ENCODE results near the gene ULK4.

The ULK4 gene

GRCh38 chr3:41297750-41298149 is 664.2 kb downstream of the ULK4 start:
- in situ Hi-C loops (cut with HindIII; ENCODE audit: low pct_ligation_motif_present, low sequenced_read_pairs): no loop called here
- no peaks in the 10 kb centered on the region for H3K36me3 ChIP-seq (replicated peaks)
- TF ChIP-seq CTCF (IDR thresholded peaks at IDR 0.05; ENCODE audit: low read depth, low read length, missing control alignments): no peak

GRCh38 chr3:41296556-41296955 is 665.3 kb downstream of the ULK4 start:
- in situ Hi-C loops (cut with HindIII; ENCODE audit: low pct_ligation_motif_present, low sequenced_read_pairs): no loop called here
- DNase-seq: no peak
- TF ChIP-seq CTCF (IDR thresholded peaks at IDR 0.05; ENCODE audit: low read depth, low read length, missing control alignments): no peak
- H3K27me3 ChIP-seq (replicated peaks): no peaks in the 10 kb centered on the region
- H3K27ac ChIP-seq: no peak overlapping the region
- no peaks in the 10 kb centered on the region for H3K36me3 ChIP-seq (replicated peaks)
- H3K4me3 ChIP-seq (ENCODE audit: low read depth, low read length): no peak overlapping the region

More at GRCh38 chr3:41297750-41298149, 664.2 kb downstream of the ULK4 start:
- Histone ChIP-seq H3K4me3 (ENCODE audit: low read depth, low read length) (no peak overlapping the region), H3K27ac (no peak overlapping the region), H3K27me3 (replicated peaks) (no peaks in the 10 kb centered on the region)
- no peak for DNase-seq

GRCh38 chr3:41295740-41296139 is 666.2 kb downstream of the ULK4 start:
- H3K27me3 ChIP-seq (replicated peaks): no peaks in the 10 kb centered on the region
- DNase-seq: no peak
- in situ Hi-C loops (cut with HindIII; ENCODE audit: low pct_ligation_motif_present, low sequenced_read_pairs): no loop called here
- H3K36me3 ChIP-seq (replicated peaks): no peaks in the 10 kb centered on the region
- no peak overlapping the region for H3K4me3 ChIP-seq (ENCODE audit: low read depth, low read length)
- no peak for TF ChIP-seq CTCF (IDR thresholded peaks at IDR 0.05; ENCODE audit: low read depth, low read length, missing control alignments)
- H3K27ac ChIP-seq: no peak overlapping the region

GRCh38 chr3:41293169-41293681 is 668.7 kb downstream of the ULK4 start:
- in situ Hi-C loops (cut with HindIII; ENCODE audit: low pct_ligation_motif_present, low sequenced_read_pairs): no loop called here
- no peak for DNase-seq
- H3K4me3 ChIP-seq (ENCODE audit: low read depth, low read length): no peak overlapping the region
- no peaks in the 10 kb centered on the region for H3K27me3 ChIP-seq (replicated peaks)
- no peak for TF ChIP-seq CTCF (IDR thresholded peaks at IDR 0.05; ENCODE audit: low read depth, low read length, missing control alignments)
- H3K36me3 ChIP-seq (replicated peaks): no peaks in the 10 kb centered on the region
- no peak overlapping the region for H3K27ac ChIP-seq

- in situ Hi-C loops (cut with HindIII; ENCODE audit: low pct_ligation_motif_present, low sequenced_read_pairs): no loop called here
- Histone ChIP-seq H3K27me3 (replicated peaks) (no peaks in the 10 kb centered on the region), H3K27ac (no peak overlapping the region), H3K36me3 (replicated peaks) (no peaks in the 10 kb centered on the region), H3K4me3 (ENCODE audit: low read depth, low read length) (no peak overlapping the region)
- TF ChIP-seq CTCF (IDR thresholded peaks at IDR 0.05; ENCODE audit: low read depth, low read length, missing control alignments): no peak
- no peak for DNase-seq
These were observed 671.2 kb downstream of the ULK4 start for GRCh38 chr3:41290736-41291135.

GRCh38 chr3:41290306-41290705 is 671.6 kb downstream of the ULK4 start:
- Histone ChIP-seq H3K27ac (no peak overlapping the region), H3K27me3 (replicated peaks) (no peaks in the 10 kb centered on the region), H3K36me3 (replicated peaks) (no peaks in the 10 kb centered on the region), H3K4me3 (ENCODE audit: low read depth, low read length) (no peak overlapping the region)
- in situ Hi-C loops (cut with HindIII; ENCODE audit: low pct_ligation_motif_present, low sequenced_read_pairs): no loop called here
- no peak for DNase-seq
- no peak for TF ChIP-seq CTCF (IDR thresholded peaks at IDR 0.05; ENCODE audit: low read depth, low read length, missing control alignments)

Data from brain microvascular endothelial cell (primary cell).